Measurements from ENCODE around the gene RXRA.

The RXRA gene

GRCh38 chr9:134380542-134381271 lies 54.5 kb downstream of the RXRA start:
- H3K4me1 Mint-ChIP-seq (ENCODE audit: low read depth): peaks cover 14% of the 10 kb centered on the region
- H3K36me3 Mint-ChIP-seq (ENCODE audit: low read depth): no peaks in the 10 kb centered on the region
- peak overlapping the region; percentile 32 for H3K4me3 Mint-ChIP-seq
- H3K27ac Mint-ChIP-seq: no peak overlapping the region
- no peak for DNase-seq (ENCODE audit: low spot score)
- no peaks in the 10 kb centered on the region for H3K9me3 Mint-ChIP-seq
- H3K27me3 Mint-ChIP-seq (ENCODE audit: low read depth): peaks cover 3% of the 10 kb centered on the region

GRCh38 chr9:134381272-134381661 lies 55.0 kb downstream of the RXRA start:
- Mint-ChIP-seq H3K27me3 (ENCODE audit: low read depth) (peaks cover 3% of the 10 kb centered on the region), H3K36me3 (ENCODE audit: low read depth) (no peaks in the 10 kb centered on the region), H3K4me3 (peak overlapping the region; percentile 32), H3K27ac (no peak overlapping the region), H3K4me1 (ENCODE audit: low read depth) (peaks cover 14% of the 10 kb centered on the region), H3K9me3 (no peaks in the 10 kb centered on the region)
- no peak for DNase-seq (ENCODE audit: low spot score)

- H3K4me3 Mint-ChIP-seq: peak overlapping the region; percentile 28
- no peak for DNase-seq (ENCODE audit: low spot score)
- H3K4me1 Mint-ChIP-seq (ENCODE audit: low read depth): peaks cover 14% of the 10 kb centered on the region
- peaks cover 3% of the 10 kb centered on the region for H3K27me3 Mint-ChIP-seq (ENCODE audit: low read depth)
- no peaks in the 10 kb centered on the region for H3K9me3 Mint-ChIP-seq
- H3K36me3 Mint-ChIP-seq (ENCODE audit: low read depth): no peaks in the 10 kb centered on the region
- peak overlapping the region; percentile 60 for H3K27ac Mint-ChIP-seq
Measured at GRCh38 chr9:134381671-134382516, 55.6 kb downstream of the RXRA start.

- peaks cover 3% of the 10 kb centered on the region for H3K27me3 Mint-ChIP-seq (ENCODE audit: low read depth)
- no peaks in the 10 kb centered on the region for H3K9me3 Mint-ChIP-seq
- peak overlapping the region; percentile 28 for H3K4me3 Mint-ChIP-seq
- peak overlapping the region; percentile 26 for H3K27ac Mint-ChIP-seq
- DNase-seq (ENCODE audit: low spot score): no peak
- peaks cover 14% of the 10 kb centered on the region for H3K4me1 Mint-ChIP-seq (ENCODE audit: low read depth)
- no peaks in the 10 kb centered on the region for H3K36me3 Mint-ChIP-seq (ENCODE audit: low read depth)
Measured at GRCh38 chr9:134382733-134383132, 56.5 kb downstream of the RXRA start.

- Mint-ChIP-seq H3K36me3 (ENCODE audit: low read depth) (no peaks in the 10 kb centered on the region), H3K27ac (no peak overlapping the region), H3K4me1 (ENCODE audit: low read depth) (peaks cover 16% of the 10 kb centered on the region)
Measured at GRCh38 chr9:134383148-134383547, 56.9 kb downstream of the RXRA start.

GRCh38 chr9:134384811-134385479 lies 58.7 kb downstream of the RXRA start:
- no peak overlapping the region for H3K4me3 Mint-ChIP-seq
- H3K36me3 Mint-ChIP-seq (ENCODE audit: low read depth): no peaks in the 10 kb centered on the region
- no peaks in the 10 kb centered on the region for H3K9me3 Mint-ChIP-seq
- H3K27ac Mint-ChIP-seq: no peak overlapping the region
- peaks cover 18% of the 10 kb centered on the region for H3K4me1 Mint-ChIP-seq (ENCODE audit: low read depth)
- H3K27me3 Mint-ChIP-seq (ENCODE audit: low read depth): peaks cover 3% of the 10 kb centered on the region
- DNase-seq (ENCODE audit: low spot score): no peak

More at GRCh38 chr9:134383148-134383547, 56.9 kb downstream of the RXRA start:
- Mint-ChIP-seq H3K27me3 (ENCODE audit: low read depth) (peaks cover 3% of the 10 kb centered on the region), H3K9me3 (no peaks in the 10 kb centered on the region), H3K4me3 (no peak overlapping the region)
- DNase-seq (ENCODE audit: low spot score): no peak

GRCh38 chr9:134385915-134386314 lies 59.7 kb downstream of the RXRA start:
- no peak for DNase-seq (ENCODE audit: low spot score)
- H3K4me3 Mint-ChIP-seq: no peak overlapping the region
- no peaks in the 10 kb centered on the region for H3K36me3 Mint-ChIP-seq (ENCODE audit: low read depth)
- H3K9me3 Mint-ChIP-seq: no peaks in the 10 kb centered on the region
- H3K27me3 Mint-ChIP-seq (ENCODE audit: low read depth): peaks cover 3% of the 10 kb centered on the region
- no peak overlapping the region for H3K27ac Mint-ChIP-seq
- peaks cover 26% of the 10 kb centered on the region for H3K4me1 Mint-ChIP-seq (ENCODE audit: low read depth)

- Mint-ChIP-seq H3K27me3 (ENCODE audit: low read depth) (peaks cover 3% of the 10 kb centered on the region), H3K27ac (no peak overlapping the region), H3K4me1 (ENCODE audit: low read depth) (peaks cover 23% of the 10 kb centered on the region), H3K36me3 (ENCODE audit: low read depth) (no peaks in the 10 kb centered on the region), H3K4me3 (no peak overlapping the region), H3K9me3 (no peaks in the 10 kb centered on the region)
- DNase-seq (ENCODE audit: low spot score): no peak
Measured at GRCh38 chr9:134386951-134387831, 60.9 kb downstream of the RXRA start.

GRCh38 chr9:134388289-134388808 lies 62.1 kb downstream of the RXRA start:
- H3K4me3 Mint-ChIP-seq: no peak overlapping the region
- H3K36me3 Mint-ChIP-seq (ENCODE audit: low read depth): no peaks in the 10 kb centered on the region
- peaks cover 3% of the 10 kb centered on the region for H3K27me3 Mint-ChIP-seq (ENCODE audit: low read depth)
- no peak for DNase-seq (ENCODE audit: low spot score)
- peaks cover 27% of the 10 kb centered on the region for H3K4me1 Mint-ChIP-seq (ENCODE audit: low read depth)
- no peaks in the 10 kb centered on the region for H3K9me3 Mint-ChIP-seq
- H3K27ac Mint-ChIP-seq: no peak overlapping the region

GRCh38 chr9:134388976-134389375 lies 62.7 kb downstream of the RXRA start:
- no peak overlapping the region for H3K27ac Mint-ChIP-seq
- H3K9me3 Mint-ChIP-seq: peaks cover 2% of the 10 kb centered on the region
- no peak overlapping the region for H3K4me3 Mint-ChIP-seq
- peaks cover 2% of the 10 kb centered on the region for H3K36me3 Mint-ChIP-seq (ENCODE audit: low read depth)
- DNase-seq (ENCODE audit: low spot score): no peak
- H3K27me3 Mint-ChIP-seq (ENCODE audit: low read depth): peaks cover 3% of the 10 kb centered on the region
- peaks cover 32% of the 10 kb centered on the region for H3K4me1 Mint-ChIP-seq (ENCODE audit: low read depth)

- Mint-ChIP-seq H3K4me3 (no peak overlapping the region), H3K36me3 (ENCODE audit: low read depth) (peaks cover 5% of the 10 kb centered on the region), H3K27ac (no peak overlapping the region), H3K9me3 (peaks cover 5% of the 10 kb centered on the region), H3K27me3 (ENCODE audit: low read depth) (no peaks in the 10 kb centered on the region), H3K4me1 (ENCODE audit: low read depth) (peaks cover 34% of the 10 kb centered on the region)
- DNase-seq (ENCODE audit: low spot score): no peak
Measured at GRCh38 chr9:134389642-134390041, 63.4 kb downstream of the RXRA start.

GRCh38 chr9:134390537-134390936 lies 64.3 kb downstream of the RXRA start:
- peak; percentile 87 for DNase-seq (ENCODE audit: low spot score)
- H3K4me3 Mint-ChIP-seq: peak overlapping the region; percentile 76
- H3K36me3 Mint-ChIP-seq (ENCODE audit: low read depth): peaks cover 5% of the 10 kb centered on the region
- peaks cover 37% of the 10 kb centered on the region for H3K4me1 Mint-ChIP-seq (ENCODE audit: low read depth)
- peaks cover 5% of the 10 kb centered on the region for H3K9me3 Mint-ChIP-seq
- H3K27me3 Mint-ChIP-seq (ENCODE audit: low read depth): no peaks in the 10 kb centered on the region
- peak overlapping the region; percentile 86 for H3K27ac Mint-ChIP-seq

GRCh38 chr9:134390947-134391318 lies 64.7 kb downstream of the RXRA start:
- Mint-ChIP-seq H3K9me3 (peaks cover 5% of the 10 kb centered on the region), H3K4me1 (ENCODE audit: low read depth) (peaks cover 41% of the 10 kb centered on the region), H3K27me3 (ENCODE audit: low read depth) (no peaks in the 10 kb centered on the region), H3K4me3 (peak overlapping the region; percentile 76), H3K36me3 (ENCODE audit: low read depth) (peaks cover 5% of the 10 kb centered on the region), H3K27ac (peak overlapping the region; percentile 86)
- no peak for DNase-seq (ENCODE audit: low spot score)

All from T-helper 2 cell treated with Interferon-gamma antibody and Interleukin-4, amounts not matched to agents 5 μg/mL and 100 μg/mL, for 36 hours (primary cell).